Left lung (tissue), 14 donors: ENCODE measurements around the gene SLC25A38. TPM values are rescaled to one million over a fixed set of nuclear protein-coding genes. Genes with fewer than 3 reads are reported as not detected.

ENCODE experiments used
- ATAC-seq: fragments of 200-7000 bp; cut with Tn5 transposase; one replicate; pipeline ENCODE4 v1.9.1; 2020; ENCODE audit warnings: moderate library complexity
- DNase-seq, 4 donors: peaks; one replicate each; pipeline ENCODE4 v3.0.0-alpha.2; 2013 to 2020
- H3K27ac ChIP-seq, 2 donors: fragments of 200-600 bp; sonication (generic) in 1 of 2; one replicate each; pipeline versions ENCODE4 v1.5.0 to v1.8.0; 2020 to 2021
- H3K27me3 ChIP-seq, 2 donors: fragments of 200-600 bp; sonication (generic) in 1 of 2; one replicate each; pipeline versions ENCODE4 v1.5.0 to v1.8.0; 2020 to 2021
- H3K36me3 ChIP-seq, 2 donors: fragments of 200-600 bp; sonication (generic) in 1 of 2; one replicate each; pipeline versions ENCODE4 v1.5.0 to v1.8.0; 2020 to 2021
- H3K4me1 ChIP-seq, 2 donors: fragments of 200-600 bp; one replicate each; pipeline ENCODE4 v1.8.0; 2021
- H3K4me3 ChIP-seq, 2 donors: fragments of 200-600 bp; sonication (generic) in 1 of 2; one replicate each; pipeline versions ENCODE4 v1.5.0 to v1.8.0; 2020 to 2021; ENCODE audit warnings: mild to moderate bottlenecking in 1 of 2
- H3K9me3 ChIP-seq, 2 donors: fragments of 200-600 bp; sonication (generic) in 1 of 2; one replicate each; pipeline versions ENCODE4 v1.5.0 to v1.8.0; 2020 to 2021
- CTCF ChIP-seq, 2 donors: fragments of 200-600 bp; sonication (generic) in 1 of 2; IDR thresholded peaks; one replicate each; pipeline versions ENCODE4 v1.5.0 to v1.8.0; 2021; ENCODE audit warnings: antibody characterized with exemption in 2 of 2
- intact Hi-C, 2 donors: fragments of 100-400 bp; cut with DNase I; formaldehyde crosslinking; loops; one replicate each; pipeline versions ENCODE4 v1.11.2 to v1.14.2; 2022
- long read RNA-seq, 12 donors: library from polyadenylated mRNA in 2 of 12; unstranded in 2 of 12; transcript quantifications; one replicate each; pipeline ENCODE4 v2.0.0 and lab custom pipeline, GENCODE V29; 2019 to 2026
- polyA plus RNA-seq, 6 donors: library from polyadenylated mRNA; unstranded; fragments of 120-200 nt; gene quantifications; one replicate each; pipeline ENCODE4 v1.2.1, GENCODE V29; 2013; ENCODE audit not compliant: insufficient read length in 6 of 6
- total RNA-seq, 2 donors: library from RNA; stranded (reverse); fragmentation: NEBNext Ultra II Directional; extraction: Animal tissue kit (Norgen Biotek cat#: 25700); gene quantifications; one replicate each; pipeline ENCODE4 v1.2.1, GENCODE V29; 2021
- donor health status: DM: no; HTN: yes; CAD: no.
- donor health status: DM: no; HTN: no; CAD: no.

Gene SLC25A38
- total RNA-seq: 10 to 100 TPM; 28.9 to 33.7 TPM
- polyA plus RNA-seq: 10 to 100 TPM; 34.3 to 41.5 (median 39.4) TPM
- long read RNA-seq, donor 1, transcript SLC25A38-201 (7 exons, 2,147 nt): major isoform, 15 of 22 reads
- long read RNA-seq, donor 1, partial matches to known transcripts: 7 of 22 reads
- long read RNA-seq, donor 1, other reads (novel, unspliced or antisense): 0 of 22 reads
- long read RNA-seq, donor 2, transcript SLC25A38-201 (7 exons, 2,147 nt): major isoform, 10 of 10 reads
- long read RNA-seq, donor 2, partial matches to known transcripts: 0 of 10 reads
- long read RNA-seq, donor 2, other reads (novel, unspliced or antisense): 0 of 10 reads
- long read RNA-seq, donor 3, transcript SLC25A38-201 (7 exons, 2,147 nt): major isoform, 8 of 8 reads
- long read RNA-seq, donor 3, partial matches to known transcripts: 0 of 8 reads
- long read RNA-seq, donor 3, other reads (novel, unspliced or antisense): 0 of 8 reads
- long read RNA-seq, donor 4, transcript SLC25A38-201 (7 exons, 2,147 nt): major isoform, 44 of 46 reads
- long read RNA-seq, donor 4, partial matches to known transcripts: 1 of 46 reads
- long read RNA-seq, donor 4, other reads (novel, unspliced or antisense): 1 of 46 reads
- long read RNA-seq, donor 5, transcript SLC25A38-201 (7 exons, 2,147 nt): major isoform, 17 of 22 reads
- long read RNA-seq, donor 5, partial matches to known transcripts: 5 of 22 reads
- long read RNA-seq, donor 5, other reads (novel, unspliced or antisense): 0 of 22 reads
- long read RNA-seq, donor 6, transcript SLC25A38-201 (7 exons, 2,147 nt): major isoform, 12 of 12 reads
- long read RNA-seq, donor 6, partial matches to known transcripts: 0 of 12 reads
- long read RNA-seq, donor 6, other reads (novel, unspliced or antisense): 0 of 12 reads
- long read RNA-seq, donor 7, transcript SLC25A38-201 (7 exons, 2,147 nt): major isoform, 9 of 10 reads
- long read RNA-seq, donor 7, partial matches to known transcripts: 0 of 10 reads
- long read RNA-seq, donor 7, other reads (novel, unspliced or antisense): 0 of 10 reads
- long read RNA-seq, donor 8, transcript SLC25A38-201 (7 exons, 2,147 nt): major isoform, 5 of 5 reads
- long read RNA-seq, donor 8, partial matches to known transcripts: 0 of 5 reads
- long read RNA-seq, donor 8, other reads (novel, unspliced or antisense): 0 of 5 reads
- long read RNA-seq, donor 9: 0 reads
- long read RNA-seq, donor 10, transcript SLC25A38-201 (7 exons, 2,147 nt): major isoform, 16 of 16 reads
- long read RNA-seq, donor 10, partial matches to known transcripts: 0 of 16 reads
- long read RNA-seq, donor 10, other reads (novel, unspliced or antisense): 0 of 16 reads
- long read RNA-seq, donor 11, transcript SLC25A38-201 (7 exons, 2,147 nt): major isoform, 10 of 10 reads
- long read RNA-seq, donor 11, partial matches to known transcripts: 0 of 10 reads
- long read RNA-seq, donor 11, other reads (novel, unspliced or antisense): 0 of 10 reads
- long read RNA-seq, donor 12, transcript SLC25A38-201 (7 exons, 2,147 nt): major isoform, 12 of 12 reads
- long read RNA-seq, donor 12, partial matches to known transcripts: 0 of 12 reads
- long read RNA-seq, donor 12, other reads (novel, unspliced or antisense): 0 of 12 reads

GRCh38 chr3:39383045-39383880, at the start of gene SLC25A38:
Gene SLC25A38 (plus strand): TSS chr3:39383370. CDS start chr3:39383725, 355 bp downstream.
- intact Hi-C loops: no loop called here
- Histone ChIP-seq H3K4me1 (peaks cover 0 to 25% of the 10 kb centered on the region in 2 donors), H3K27me3 (no peaks in the 10 kb centered on the region), H3K27ac (peak within 1 kb of the TSS; percentile 92 to 95), H3K36me3 (no peaks in the 10 kb centered on the region), H3K4me3 (peak within 1 kb of the TSS; percentile 60 to 77), H3K9me3 (no peaks in the 10 kb centered on the region)
- TF ChIP-seq CTCF (IDR thresholded peaks at IDR 0.05): no peak
- peak; percentile 72 to 94 (median 85) for DNase-seq
- ATAC-seq: peak; percentile 90

GRCh38 chr3:39333607-39334006, 49.6 kb upstream of the SLC25A38 start:
- H3K27me3 ChIP-seq: no peaks in the 10 kb centered on the region
- intact Hi-C loops: no loop called here
- no peak for TF ChIP-seq CTCF (IDR thresholded peaks at IDR 0.05)
- DNase-seq (no peak), ATAC-seq (no peak)
- H3K4me1 ChIP-seq: no peaks in the 10 kb centered on the region
- H3K4me3 ChIP-seq: no peak overlapping the region
- H3K36me3 ChIP-seq: no peaks in the 10 kb centered on the region
- no peak overlapping the region for H3K27ac ChIP-seq
- H3K9me3 ChIP-seq: no peaks in the 10 kb centered on the region

- H3K9me3 ChIP-seq: no peaks in the 10 kb centered on the region
- no peak for DNase-seq
- no peak overlapping the region for H3K27ac ChIP-seq
- ATAC-seq: no peak
- no peak for TF ChIP-seq CTCF (IDR thresholded peaks at IDR 0.05)
- H3K36me3 ChIP-seq: no peaks in the 10 kb centered on the region
- H3K4me1 ChIP-seq: no peaks in the 10 kb centered on the region
- intact Hi-C loops: no loop called here
- H3K4me3 ChIP-seq: no peak overlapping the region
- H3K27me3 ChIP-seq: no peaks in the 10 kb centered on the region
These were observed 49.0 kb upstream of the SLC25A38 start for GRCh38 chr3:39334205-39334604.

- H3K4me1 ChIP-seq: no peaks in the 10 kb centered on the region
- intact Hi-C loops: no loop called here
- no peaks in the 10 kb centered on the region for H3K36me3 ChIP-seq
- DNase-seq (no peak), ATAC-seq (no peak)
- no peak overlapping the region for H3K4me3 ChIP-seq
- H3K27ac ChIP-seq: no peak overlapping the region
- no peaks in the 10 kb centered on the region for H3K9me3 ChIP-seq
- H3K27me3 ChIP-seq: no peaks in the 10 kb centered on the region
- TF ChIP-seq CTCF (IDR thresholded peaks at IDR 0.05): no peak
These were observed 45.0 kb upstream of the SLC25A38 start for GRCh38 chr3:39338201-39338600.
